Measurements from ENCODE around the gene HPD.
"Not testable (repeated sequence)": the region's sequence is repeated elsewhere in the genome, so short reads cannot be mapped to it uniquely, and the experiment has no call there.

DNA sequence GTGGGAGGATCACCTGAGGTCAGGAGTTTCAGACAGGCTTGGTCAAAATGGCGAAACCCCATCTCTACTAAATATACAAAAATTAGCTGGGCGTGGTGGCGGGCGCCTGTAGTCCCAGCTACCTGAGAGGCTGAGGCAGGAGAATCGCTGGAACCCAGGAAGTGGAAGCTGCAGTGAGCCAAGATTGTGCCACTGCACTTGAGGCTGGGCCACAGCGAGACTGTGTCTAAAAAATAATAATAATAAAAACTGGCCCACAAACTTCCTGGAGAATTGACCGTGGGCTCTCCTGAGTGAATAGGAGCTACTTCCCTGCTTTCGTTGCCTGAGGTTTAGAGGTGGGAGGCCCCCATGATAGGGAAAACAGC is 17.4 kb upstream of the HPD start:
- TF ChIP-seq, protein P1, sequence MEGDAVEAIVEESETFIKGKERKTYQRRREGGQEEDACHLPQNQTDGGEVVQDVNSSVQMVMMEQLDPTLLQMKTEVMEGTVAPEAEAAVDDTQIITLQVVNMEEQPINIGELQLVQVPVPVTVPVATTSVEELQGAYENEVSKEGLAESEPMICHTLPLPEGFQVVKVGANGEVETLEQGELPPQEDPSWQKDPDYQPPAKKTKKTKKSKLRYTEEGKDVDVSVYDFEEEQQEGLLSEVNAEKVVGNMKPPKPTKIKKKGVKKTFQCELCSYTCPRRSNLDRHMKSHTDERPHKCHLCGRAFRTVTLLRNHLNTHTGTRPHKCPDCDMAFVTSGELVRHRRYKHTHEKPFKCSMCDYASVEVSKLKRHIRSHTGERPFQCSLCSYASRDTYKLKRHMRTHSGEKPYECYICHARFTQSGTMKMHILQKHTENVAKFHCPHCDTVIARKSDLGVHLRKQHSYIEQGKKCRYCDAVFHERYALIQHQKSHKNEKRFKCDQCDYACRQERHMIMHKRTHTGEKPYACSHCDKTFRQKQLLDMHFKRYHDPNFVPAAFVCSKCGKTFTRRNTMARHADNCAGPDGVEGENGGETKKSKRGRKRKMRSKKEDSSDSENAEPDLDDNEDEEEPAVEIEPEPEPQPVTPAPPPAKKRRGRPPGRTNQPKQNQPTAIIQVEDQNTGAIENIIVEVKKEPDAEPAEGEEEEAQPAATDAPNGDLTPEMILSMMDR (IDR thresholded peaks at IDR 0.05): not testable (repeated sequence)
- TF ChIP-seq POLR2A, EP300 (IDR thresholded peaks at IDR 0.05): not testable (repeated sequence)
